DOHH2 (cell line): Measurements from ENCODE around the gene DIDO1.

Experiments used
- CTCF ChIP-seq: fragments of 200-600 bp; sonication (generic); IDR thresholded peaks from one replicate; pipeline ENCODE4 v1.5.1; 2014; ENCODE audit warnings: antibody characterized with exemption, mild to moderate bottlenecking, low read depth, low read length; ENCODE audit not compliant: poor library complexity, severe bottlenecking
- EZH2phosphoT487 ChIP-seq: fragments of 200-600 bp; sonication (generic); IDR thresholded peaks from 2 replicates; pipeline ENCODE4 v1.6.1; 2017; ENCODE audit warnings: borderline replicate concordance, mild to moderate bottlenecking, antibody characterized with exemption, low read length, moderate library complexity, mixed read lengths

- TF ChIP-seq CTCF, result no peak
- TF ChIP-seq EZH2phosphoT487, result no peak
Observed at GRCh38 chr20:62898970-62899632, 27.2 kb downstream of the DIDO1 start.
